ENCODE data around the gene KCNK3. TPM values are rescaled to one million over a fixed set of nuclear protein-coding genes. Genes with fewer than 3 reads are reported as not detected.

Gene KCNK3
- total and polyA plus RNA-seq, 10 of the 15 experiments (the other 5 are each of a cell fraction or from before 2014, with no cell fraction given) = 0.13 TPM; not detected in 9

DNA sequence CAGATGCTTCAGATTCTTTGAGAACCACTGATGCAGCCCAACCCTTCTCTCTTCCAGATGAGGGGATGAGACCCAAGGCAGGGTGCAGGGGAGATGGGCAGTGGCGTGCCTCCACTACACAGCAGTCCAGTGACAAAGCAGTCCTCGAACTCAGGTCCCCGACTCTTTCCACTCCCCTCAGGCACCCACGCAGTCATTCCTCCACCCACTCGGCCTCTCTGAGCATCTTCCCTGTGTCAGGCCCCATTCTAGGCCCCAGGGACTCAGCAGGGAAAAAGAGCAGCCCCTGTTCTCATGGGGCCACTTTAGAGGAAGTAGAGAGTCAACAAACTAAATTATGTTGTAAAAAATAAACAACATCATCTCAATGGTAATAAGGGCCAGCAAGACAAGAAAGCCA lies 15.2 kb downstream of the KCNK3 start:
- ATAC-seq = no peak
- DNase-seq (ENCODE audit: low read depth, low spot score) = no peak
- Histone ChIP-seq H3K27ac (ENCODE audit: control insufficient read depth, insufficient read depth) (no peak overlapping the region), H3K4me1 (ENCODE audit: control insufficient read depth, insufficient read depth, low read length) (no peaks in the 10 kb centered on the region), H3K4me3 (no peak overlapping the region), H3K36me3 (ENCODE audit: control insufficient read depth in 2 of 2, insufficient read depth in 2 of 2, low read length in 1 of 2) (no peaks in the 10 kb centered on the region), H4K20me1 (ENCODE audit: control insufficient read depth, insufficient read depth) (no peaks in the 10 kb centered on the region), H3K79me2 (ENCODE audit: control insufficient read depth, insufficient read depth, low read length) (no peaks in the 10 kb centered on the region), H3K27me3 (replicated peaks in 1 of 2; ENCODE audit: control insufficient read depth in 2 of 2, insufficient read depth in 2 of 2, low read length in 1 of 2) (peaks cover 0 to 5% of the 10 kb centered on the region in 2 experiments; a peak in 2 of 4 replicates), H3K9me3 (replicated peaks; ENCODE audit: control insufficient read depth, insufficient read depth, low read length) (no peaks in the 10 kb centered on the region), H3K4me2 (ENCODE audit: control insufficient read depth, insufficient read depth) (no peak overlapping the region), H2AFZ (ENCODE audit: control insufficient read depth, low read depth, low read length) (no peak overlapping the region), H3K9ac (ENCODE audit: control insufficient read depth, insufficient read depth, low read length) (no peak overlapping the region)
- intact Hi-C loops (cut with micrococcal nuclease; ENCODE audit: unreplicated experiment) (no loop called here), in situ Hi-C loops (cut with MboI) (no loop called here)
- POLR2A ChIA-PET = no interaction called here
- no peak for FAIRE-seq
- TF ChIP-seq KLF5 (IDR thresholded peaks at IDR 0.05; ENCODE audit: partially characterized antibody) = no peak
- TF ChIP-seq RFX5 (IDR thresholded peaks at IDR 0.05; ENCODE audit: low read depth, low read length) = no peak
- SMC1A ChIA-PET (ENCODE audit: uncharacterized antibody, unreplicated experiment) = no interaction called here
- BruUV-seq (replicated peaks) = no TSS peak
- WGBS (ENCODE audit: insufficient coverage, insufficient replicate concordance, low lambda C conversion rate, missing lambda C conversion rate) = 9% methylated on average over 5 of the region's 5 CpGs
- RAD21 ChIA-PET (ENCODE audit: unreplicated experiment) = no interaction called here
- CTCF ChIA-PET = no interaction called here

DNA sequence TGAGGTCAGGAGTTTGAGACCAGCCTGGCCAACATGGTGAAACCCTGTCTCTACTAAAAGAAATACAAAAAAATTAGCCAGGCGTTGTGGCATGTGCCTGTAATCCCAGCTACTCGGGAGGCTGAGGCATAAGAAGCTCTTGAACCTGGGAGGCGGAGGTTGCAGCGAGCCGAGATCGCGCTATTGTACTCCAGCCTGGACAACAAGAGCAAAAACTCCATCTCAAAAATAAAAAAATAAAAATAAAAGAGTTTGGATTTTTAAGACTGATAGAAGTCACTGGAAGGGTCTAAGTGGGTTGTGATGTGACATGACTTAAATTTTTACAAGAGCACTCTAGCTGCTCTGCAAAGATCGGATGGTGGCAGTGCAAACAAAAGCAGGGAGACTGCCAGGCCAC lies 15.9 kb downstream of the KCNK3 start:
- Histone ChIP-seq H3K9ac (ENCODE audit: control insufficient read depth, insufficient read depth, low read length) (no peak overlapping the region), H3K79me2 (ENCODE audit: control insufficient read depth, insufficient read depth, low read length) (no peaks in the 10 kb centered on the region), H3K27ac (ENCODE audit: control insufficient read depth, insufficient read depth) (no peak overlapping the region), H3K9me3 (replicated peaks; ENCODE audit: control insufficient read depth, insufficient read depth, low read length) (no peaks in the 10 kb centered on the region), H3K4me1 (ENCODE audit: control insufficient read depth, insufficient read depth, low read length) (no peaks in the 10 kb centered on the region), H3K27me3 (replicated peaks in 1 of 2; ENCODE audit: control insufficient read depth in 2 of 2, insufficient read depth in 2 of 2, low read length in 1 of 2) (peaks cover 0 to 5% of the 10 kb centered on the region in 2 experiments; a peak in 2 of 4 replicates), H2AFZ (ENCODE audit: control insufficient read depth, low read depth, low read length) (no peak overlapping the region), H3K4me2 (ENCODE audit: control insufficient read depth, insufficient read depth) (no peak overlapping the region), H3K36me3 (ENCODE audit: control insufficient read depth in 2 of 2, insufficient read depth in 2 of 2, low read length in 1 of 2) (no peaks in the 10 kb centered on the region), H4K20me1 (ENCODE audit: control insufficient read depth, insufficient read depth) (no peaks in the 10 kb centered on the region), H3K4me3 (no peak overlapping the region)
- SMC1A ChIA-PET (ENCODE audit: uncharacterized antibody, unreplicated experiment) = interaction anchor here (1.0 kb wide), 1 partner anchor 37 kb away, joined by 4 read pairs; no protein-coding TSS in a partner anchor
- CTCF ChIA-PET = interaction anchor here (0.8 kb wide), 1 partner anchor 44 kb away, joined by 3 read pairs; no protein-coding TSS in a partner anchor
- 40% methylated on average over 8 of the region's 8 CpGs for WGBS (ENCODE audit: insufficient coverage, insufficient replicate concordance, low lambda C conversion rate, missing lambda C conversion rate)
- TF ChIP-seq NFIC (IDR thresholded peaks at IDR 0.05; ENCODE audit: low read depth, low read length) (no peak), NBN (IDR thresholded peaks at IDR 0.05) (no peak), BCL11A (IDR thresholded peaks at IDR 0.05; ENCODE audit: low read depth, low read length) (no peak), ZBED1 (IDR thresholded peaks at IDR 0.05; ENCODE audit: borderline replicate concordance) (no peak), CREM (IDR thresholded peaks at IDR 0.05; ENCODE audit: low read depth) (no peak), ZNF207 (IDR thresholded peaks at IDR 0.05; ENCODE audit: borderline replicate concordance) (no peak), EZH2 (IDR thresholded peaks at IDR 0.05; ENCODE audit: borderline replicate concordance, control insufficient read depth, low read depth, low read length) (no peak), CHD1 (IDR thresholded peaks at IDR 0.05; ENCODE audit: low read depth, low read length) (no peak), PAX5 (IDR thresholded peaks at IDR 0.05; ENCODE audit: borderline replicate concordance, low read depth, low read length) (no peak), NR2C2 (IDR thresholded peaks at IDR 0.05; ENCODE audit: borderline replicate concordance, control insufficient read depth, insufficient read length, low read depth) (no peak), LARP7 (IDR thresholded peaks at IDR 0.05) (no peak), ZNF274 (IDR thresholded peaks at IDR 0.05; ENCODE audit: insufficient read depth, insufficient read length) (no peak)
- TF ChIP-seq, protein P1, sequence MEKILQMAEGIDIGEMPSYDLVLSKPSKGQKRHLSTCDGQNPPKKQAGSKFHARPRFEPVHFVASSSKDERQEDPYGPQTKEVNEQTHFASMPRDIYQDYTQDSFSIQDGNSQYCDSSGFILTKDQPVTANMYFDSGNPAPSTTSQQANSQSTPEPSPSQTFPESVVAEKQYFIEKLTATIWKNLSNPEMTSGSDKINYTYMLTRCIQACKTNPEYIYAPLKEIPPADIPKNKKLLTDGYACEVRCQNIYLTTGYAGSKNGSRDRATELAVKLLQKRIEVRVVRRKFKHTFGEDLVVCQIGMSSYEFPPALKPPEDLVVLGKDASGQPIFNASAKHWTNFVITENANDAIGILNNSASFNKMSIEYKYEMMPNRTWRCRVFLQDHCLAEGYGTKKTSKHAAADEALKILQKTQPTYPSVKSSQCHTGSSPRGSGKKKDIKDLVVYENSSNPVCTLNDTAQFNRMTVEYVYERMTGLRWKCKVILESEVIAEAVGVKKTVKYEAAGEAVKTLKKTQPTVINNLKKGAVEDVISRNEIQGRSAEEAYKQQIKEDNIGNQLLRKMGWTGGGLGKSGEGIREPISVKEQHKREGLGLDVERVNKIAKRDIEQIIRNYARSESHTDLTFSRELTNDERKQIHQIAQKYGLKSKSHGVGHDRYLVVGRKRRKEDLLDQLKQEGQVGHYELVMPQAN (conservative IDR thresholded peaks at IDR 0.05) = no peak
- TF ChIP-seq, protein P2, sequence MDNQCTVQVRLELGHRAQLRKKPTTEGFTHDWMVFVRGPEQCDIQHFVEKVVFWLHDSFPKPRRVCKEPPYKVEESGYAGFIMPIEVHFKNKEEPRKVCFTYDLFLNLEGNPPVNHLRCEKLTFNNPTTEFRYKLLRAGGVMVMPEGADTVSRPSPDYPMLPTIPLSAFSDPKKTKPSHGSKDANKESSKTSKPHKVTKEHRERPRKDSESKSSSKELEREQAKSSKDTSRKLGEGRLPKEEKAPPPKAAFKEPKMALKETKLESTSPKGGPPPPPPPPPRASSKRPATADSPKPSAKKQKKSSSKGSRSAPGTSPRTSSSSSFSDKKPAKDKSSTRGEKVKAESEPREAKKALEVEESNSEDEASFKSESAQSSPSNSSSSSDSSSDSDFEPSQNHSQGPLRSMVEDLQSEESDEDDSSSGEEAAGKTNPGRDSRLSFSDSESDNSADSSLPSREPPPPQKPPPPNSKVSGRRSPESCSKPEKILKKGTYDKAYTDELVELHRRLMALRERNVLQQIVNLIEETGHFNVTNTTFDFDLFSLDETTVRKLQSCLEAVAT (IDR thresholded peaks at IDR 0.05) = no peak
- DNase-seq (ENCODE audit: low read depth, low spot score) (no peak), FAIRE-seq (no peak), ATAC-seq (no peak)
- in situ Hi-C loops (cut with MboI) (no loop called here), intact Hi-C loops (cut with micrococcal nuclease; ENCODE audit: unreplicated experiment) (no loop called here)
- POLR2A ChIA-PET = no interaction called here
- RAD21 ChIA-PET (ENCODE audit: unreplicated experiment) = no interaction called here
- BruUV-seq (replicated peaks) = no TSS peak
